ENCODE data around the gene PPFIBP2.

PPFIBP2 gene

DNA sequence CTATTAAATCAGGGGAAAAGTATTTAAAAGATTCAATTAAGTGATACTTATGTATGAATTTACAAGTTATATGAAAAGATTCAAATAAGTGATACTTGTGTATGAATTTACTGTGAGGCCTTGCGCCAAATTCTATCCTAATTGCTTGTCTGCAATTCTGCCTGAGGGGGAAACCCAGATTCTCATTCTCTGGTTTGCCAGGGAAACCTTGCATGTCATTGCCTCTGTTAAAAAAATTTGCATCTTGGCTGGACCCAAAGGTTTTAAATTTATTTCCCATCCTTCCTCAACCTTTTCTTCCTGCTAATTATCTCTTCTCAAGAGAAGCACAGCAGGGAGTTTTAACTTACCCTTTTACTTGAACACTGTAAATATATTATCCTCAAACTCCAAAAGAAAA lies 14.7 kb upstream of the PPFIBP2 start:
- Histone ChIP-seq H3K27me3 (ENCODE audit: insufficient read depth, low read length) (no peaks in the 10 kb centered on the region), H2AFZ (ENCODE audit: low read length, unreplicated experiment) (no peak overlapping the region), H3K27ac (ENCODE audit: low read depth, low read length) (no peak overlapping the region), H3K4me3 (ENCODE audit: low read depth, low read length) (no peak overlapping the region), H3K4me1 (ENCODE audit: control insufficient read depth, insufficient read depth, low read length, unreplicated experiment) (no peaks in the 10 kb centered on the region), H3K36me3 (ENCODE audit: insufficient read depth, low read length) (no peaks in the 10 kb centered on the region), H3K79me2 (ENCODE audit: control insufficient read depth, insufficient read depth, low read length, unreplicated experiment) (no peaks in the 10 kb centered on the region)

DNA sequence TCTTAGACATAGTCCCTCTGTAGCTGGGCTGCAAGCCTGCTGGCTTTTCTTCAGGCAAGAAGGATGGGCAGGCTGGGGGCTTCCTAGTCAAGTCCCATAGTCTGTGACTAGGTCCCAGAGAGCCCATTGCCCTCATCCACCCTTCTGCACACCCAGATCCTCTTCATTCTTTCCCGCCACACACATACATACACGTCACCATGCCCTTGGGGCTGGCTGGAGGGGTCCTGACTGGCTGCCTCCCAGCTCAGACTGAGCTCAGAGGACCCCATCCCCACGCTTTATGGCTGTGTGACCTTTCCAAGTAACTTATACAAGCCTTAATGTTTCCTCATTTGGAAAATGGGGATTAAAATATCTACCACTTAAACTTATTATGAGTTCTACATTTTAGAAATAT lies 13.5 kb upstream of the PPFIBP2 start:
- H3K27ac ChIP-seq (ENCODE audit: low read depth, low read length): no peak overlapping the region
- no peaks in the 10 kb centered on the region for H3K4me1 ChIP-seq (ENCODE audit: control insufficient read depth, insufficient read depth, low read length, unreplicated experiment)
- no peaks in the 10 kb centered on the region for H3K79me2 ChIP-seq (ENCODE audit: control insufficient read depth, insufficient read depth, low read length, unreplicated experiment)
- no peak overlapping the region for H2AFZ ChIP-seq (ENCODE audit: low read length, unreplicated experiment)
- no peaks in the 10 kb centered on the region for H3K36me3 ChIP-seq (ENCODE audit: insufficient read depth, low read length)
- H3K27me3 ChIP-seq (ENCODE audit: insufficient read depth, low read length): no peaks in the 10 kb centered on the region
- H3K4me3 ChIP-seq (ENCODE audit: low read depth, low read length): no peak overlapping the region

DNA sequence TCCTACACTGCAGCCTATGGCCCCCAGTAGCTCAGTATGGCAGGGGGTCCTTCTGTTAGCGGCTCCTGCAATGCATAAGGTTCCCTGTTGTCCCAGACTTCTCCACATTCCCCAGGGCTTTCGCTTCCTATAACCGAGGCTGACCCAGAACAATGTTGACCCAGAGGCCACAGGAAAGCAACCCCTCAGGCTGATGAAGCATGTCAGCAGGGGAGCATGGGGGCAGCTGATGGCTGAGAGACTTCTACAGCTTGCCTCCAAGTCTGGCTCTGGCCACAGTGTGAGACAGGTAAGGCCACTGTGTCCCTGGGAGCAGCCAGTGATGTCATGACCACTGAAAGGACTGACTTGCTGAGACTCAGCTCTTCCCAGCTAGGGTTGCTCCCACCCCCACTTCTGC lies 12.5 kb upstream of the PPFIBP2 start:
- Histone ChIP-seq H3K4me3 (ENCODE audit: low read depth, low read length) (no peak overlapping the region), H2AFZ (ENCODE audit: low read length, unreplicated experiment) (no peak overlapping the region), H3K4me1 (ENCODE audit: control insufficient read depth, insufficient read depth, low read length, unreplicated experiment) (no peaks in the 10 kb centered on the region), H3K27me3 (ENCODE audit: insufficient read depth, low read length) (no peaks in the 10 kb centered on the region), H3K36me3 (ENCODE audit: insufficient read depth, low read length) (no peaks in the 10 kb centered on the region), H3K27ac (ENCODE audit: low read depth, low read length) (no peak overlapping the region), H3K79me2 (ENCODE audit: control insufficient read depth, insufficient read depth, low read length, unreplicated experiment) (no peaks in the 10 kb centered on the region)

DNA sequence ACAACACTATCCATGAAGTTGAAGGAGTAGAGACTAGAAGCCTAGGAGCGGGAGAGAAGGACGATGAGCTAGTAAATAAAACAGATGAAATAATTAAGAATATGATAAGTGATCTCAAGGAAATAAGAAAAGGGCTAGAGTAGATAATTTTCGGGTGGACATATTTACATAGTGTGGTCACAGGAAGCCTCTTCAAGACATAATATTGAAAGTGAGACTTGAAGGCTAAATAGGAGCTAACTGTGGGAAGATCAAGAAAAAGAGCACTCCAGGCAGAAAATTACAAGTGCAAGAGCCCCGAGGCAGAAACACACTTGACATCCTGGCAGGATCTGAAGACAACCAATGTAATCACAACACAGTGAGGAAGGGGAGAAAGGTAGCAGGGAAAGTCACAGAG lies 11.9 kb upstream of the PPFIBP2 start:
- Histone ChIP-seq H3K4me1 (ENCODE audit: control insufficient read depth, insufficient read depth, low read length, unreplicated experiment) (no peaks in the 10 kb centered on the region), H3K4me3 (ENCODE audit: low read depth, low read length) (no peak overlapping the region), H2AFZ (ENCODE audit: low read length, unreplicated experiment) (no peak overlapping the region), H3K36me3 (ENCODE audit: insufficient read depth, low read length) (no peaks in the 10 kb centered on the region), H3K79me2 (ENCODE audit: control insufficient read depth, insufficient read depth, low read length, unreplicated experiment) (no peaks in the 10 kb centered on the region), H3K27me3 (ENCODE audit: insufficient read depth, low read length) (no peaks in the 10 kb centered on the region), H3K27ac (ENCODE audit: low read depth, low read length) (no peak overlapping the region)

DNA sequence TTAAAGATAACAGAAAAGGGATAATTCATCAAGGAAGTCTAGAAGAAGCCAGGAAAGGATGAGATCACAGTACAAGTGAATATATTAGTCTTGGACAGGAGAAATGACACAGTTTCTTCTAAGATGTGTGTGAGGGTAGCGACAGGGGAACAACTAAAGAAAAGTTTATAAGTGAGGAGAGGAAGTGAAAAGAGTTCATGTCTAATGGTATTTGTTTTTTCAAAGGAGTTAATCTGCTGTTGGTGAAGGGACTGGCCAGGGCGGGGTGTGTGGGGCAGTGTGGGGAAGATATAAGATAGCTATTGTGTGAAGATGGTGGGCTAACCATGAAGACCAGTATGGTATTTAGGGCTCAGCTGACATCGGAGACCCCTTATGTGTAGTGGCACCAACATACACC lies 7.6 kb upstream of the PPFIBP2 start:
- no peak overlapping the region for H3K27ac ChIP-seq (ENCODE audit: low read depth, low read length)
- H3K4me3 ChIP-seq (ENCODE audit: low read depth, low read length): no peak overlapping the region

DNA sequence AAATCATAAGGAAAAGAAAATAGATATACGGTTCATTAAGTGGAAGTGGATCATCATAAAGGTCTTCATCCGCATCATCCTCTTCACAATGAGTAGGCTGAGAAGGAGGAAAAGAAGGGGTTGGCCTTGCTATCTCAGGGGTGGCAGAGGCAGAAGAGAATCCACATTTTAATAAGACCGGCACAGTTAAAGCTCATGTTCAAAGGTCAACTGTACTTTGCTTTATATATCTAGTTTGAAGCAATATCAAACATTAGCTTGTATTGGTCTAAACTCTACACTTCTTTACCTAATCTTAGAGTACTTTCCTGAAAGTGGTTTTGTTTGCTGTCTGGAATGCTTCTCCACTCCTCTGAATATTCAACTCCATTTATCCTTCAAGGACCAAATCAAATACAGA lies 5.7 kb upstream of the PPFIBP2 start:
- Histone ChIP-seq H2AFZ (ENCODE audit: low read length, unreplicated experiment) (no peak overlapping the region), H3K36me3 (ENCODE audit: insufficient read depth, low read length) (no peaks in the 10 kb centered on the region), H3K4me3 (ENCODE audit: low read depth, low read length) (no peak overlapping the region), H3K27ac (ENCODE audit: low read depth, low read length) (no peak overlapping the region), H3K4me1 (ENCODE audit: control insufficient read depth, insufficient read depth, low read length, unreplicated experiment) (peaks cover 10% of the 10 kb centered on the region), H3K79me2 (ENCODE audit: control insufficient read depth, insufficient read depth, low read length, unreplicated experiment) (no peaks in the 10 kb centered on the region), H3K27me3 (ENCODE audit: insufficient read depth, low read length) (no peaks in the 10 kb centered on the region)

More for the DNA sequence above, 7.6 kb upstream of the PPFIBP2 start:
- no peaks in the 10 kb centered on the region for H3K27me3 ChIP-seq (ENCODE audit: insufficient read depth, low read length)
- H3K79me2 ChIP-seq (ENCODE audit: control insufficient read depth, insufficient read depth, low read length, unreplicated experiment): no peaks in the 10 kb centered on the region
- H2AFZ ChIP-seq (ENCODE audit: low read length, unreplicated experiment): no peak overlapping the region
- no peaks in the 10 kb centered on the region for H3K4me1 ChIP-seq (ENCODE audit: control insufficient read depth, insufficient read depth, low read length, unreplicated experiment)
- H3K36me3 ChIP-seq (ENCODE audit: insufficient read depth, low read length): no peaks in the 10 kb centered on the region

DNA sequence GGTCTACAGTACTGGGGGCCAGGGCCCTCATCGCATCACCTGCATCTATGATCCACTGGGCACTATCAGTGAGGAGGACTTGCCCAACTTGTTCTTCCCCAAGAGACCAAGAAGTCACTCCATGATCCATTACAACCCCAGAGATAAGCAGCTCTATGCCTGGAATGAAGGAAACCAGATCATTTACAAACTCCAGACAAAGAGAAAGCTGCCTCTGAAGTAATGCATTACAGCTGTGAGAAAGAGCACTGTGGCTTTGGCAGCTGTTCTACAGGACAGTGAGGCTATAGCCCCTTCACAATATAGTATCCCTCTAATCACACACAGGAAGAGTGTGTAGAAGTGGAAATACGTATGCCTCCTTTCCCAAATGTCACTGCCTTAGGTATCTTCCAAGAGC lies 3.8 kb upstream of the PPFIBP2 start:
- H2AFZ ChIP-seq (ENCODE audit: low read length, unreplicated experiment): no peak overlapping the region
- H3K4me3 ChIP-seq (ENCODE audit: low read depth, low read length): no peak overlapping the region
- H3K27me3 ChIP-seq (ENCODE audit: insufficient read depth, low read length): peaks cover 12% of the 10 kb centered on the region
- H3K27ac ChIP-seq (ENCODE audit: low read depth, low read length): no peak overlapping the region
- H3K36me3 ChIP-seq (ENCODE audit: insufficient read depth, low read length): no peaks in the 10 kb centered on the region
- H3K4me1 ChIP-seq (ENCODE audit: control insufficient read depth, insufficient read depth, low read length, unreplicated experiment): peaks cover 16% of the 10 kb centered on the region
- no peaks in the 10 kb centered on the region for H3K79me2 ChIP-seq (ENCODE audit: control insufficient read depth, insufficient read depth, low read length, unreplicated experiment)

DNA sequence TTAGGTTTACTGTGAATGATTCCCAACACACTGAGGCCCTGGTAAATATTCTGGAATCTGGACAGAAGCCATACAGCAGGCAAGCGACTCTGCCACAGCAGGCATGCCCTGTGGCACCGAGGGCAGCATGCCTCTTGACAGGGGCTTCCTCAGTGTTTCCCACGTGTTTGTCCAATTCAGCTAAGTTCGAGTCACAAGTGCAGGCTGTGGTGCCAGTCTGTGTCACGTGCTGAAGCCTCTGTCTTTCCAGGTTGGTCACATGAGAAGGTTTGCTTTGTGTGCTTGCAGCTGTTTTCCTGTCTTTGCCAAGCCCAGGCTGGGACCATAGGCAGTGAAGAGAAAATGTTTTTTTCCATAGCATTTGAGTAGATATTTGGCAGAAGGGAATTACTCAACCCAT lies 2.4 kb upstream of the PPFIBP2 start:
- no peak overlapping the region for H3K4me3 ChIP-seq (ENCODE audit: low read depth, low read length)
- H2AFZ ChIP-seq (ENCODE audit: low read length, unreplicated experiment): no peak overlapping the region
- no peaks in the 10 kb centered on the region for H3K36me3 ChIP-seq (ENCODE audit: insufficient read depth, low read length)
- H3K27me3 ChIP-seq (ENCODE audit: insufficient read depth, low read length): peaks cover 26% of the 10 kb centered on the region
- no peaks in the 10 kb centered on the region for H3K79me2 ChIP-seq (ENCODE audit: control insufficient read depth, insufficient read depth, low read length, unreplicated experiment)
- no peak overlapping the region for H3K27ac ChIP-seq (ENCODE audit: low read depth, low read length)
- H3K4me1 ChIP-seq (ENCODE audit: control insufficient read depth, insufficient read depth, low read length, unreplicated experiment): peaks cover 16% of the 10 kb centered on the region

DNA sequence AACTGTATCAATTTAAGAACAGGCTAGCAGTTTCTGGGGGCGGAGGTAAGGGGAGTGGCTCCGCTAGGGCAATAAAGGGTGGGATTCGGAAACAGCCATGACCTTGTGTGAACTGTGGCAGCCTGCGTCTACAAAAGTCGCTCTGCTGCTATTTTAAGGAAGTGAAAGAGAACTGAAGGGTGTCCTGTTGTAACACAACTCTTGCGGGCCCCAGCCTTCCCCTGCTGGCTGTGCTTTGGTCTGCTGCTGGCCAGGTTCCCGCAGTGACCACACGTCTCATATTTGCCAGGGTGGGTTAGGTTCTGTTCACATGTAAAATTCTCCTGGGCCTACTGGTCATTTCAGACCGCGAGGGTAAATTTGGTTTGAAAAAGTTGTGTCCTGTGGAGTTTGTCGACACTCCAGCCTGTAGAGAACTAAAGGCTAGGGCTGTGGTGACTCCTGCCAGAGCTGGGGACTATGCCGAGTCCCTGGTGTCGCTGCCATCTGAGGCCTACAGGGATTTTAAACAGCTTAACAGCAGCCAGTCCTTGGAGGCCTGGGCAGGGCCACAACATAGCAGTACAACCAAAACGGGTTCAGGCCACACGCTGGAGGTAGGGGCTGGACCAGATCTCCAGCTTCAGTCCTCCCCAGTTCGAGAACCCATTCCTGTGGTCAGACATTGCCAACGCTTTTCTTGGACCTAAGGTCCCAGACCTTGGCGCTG lies 1.1 kb upstream of the PPFIBP2 start:
- H2AFZ ChIP-seq (ENCODE audit: low read length, unreplicated experiment): peak overlapping the region; percentile 96
- H3K27me3 ChIP-seq (ENCODE audit: insufficient read depth, low read length): peaks cover 26% of the 10 kb centered on the region
- peaks cover 16% of the 10 kb centered on the region for H3K4me1 ChIP-seq (ENCODE audit: control insufficient read depth, insufficient read depth, low read length, unreplicated experiment)
- H3K79me2 ChIP-seq (ENCODE audit: control insufficient read depth, insufficient read depth, low read length, unreplicated experiment): no peaks in the 10 kb centered on the region
- H3K36me3 ChIP-seq (ENCODE audit: insufficient read depth, low read length): no peaks in the 10 kb centered on the region
- peak overlapping the region; percentile 87 for H3K4me3 ChIP-seq (ENCODE audit: low read depth, low read length)
- H3K27ac ChIP-seq (ENCODE audit: low read depth, low read length): peak overlapping the region; percentile 29; the same call in 1 of the 2 replicates

DNA sequence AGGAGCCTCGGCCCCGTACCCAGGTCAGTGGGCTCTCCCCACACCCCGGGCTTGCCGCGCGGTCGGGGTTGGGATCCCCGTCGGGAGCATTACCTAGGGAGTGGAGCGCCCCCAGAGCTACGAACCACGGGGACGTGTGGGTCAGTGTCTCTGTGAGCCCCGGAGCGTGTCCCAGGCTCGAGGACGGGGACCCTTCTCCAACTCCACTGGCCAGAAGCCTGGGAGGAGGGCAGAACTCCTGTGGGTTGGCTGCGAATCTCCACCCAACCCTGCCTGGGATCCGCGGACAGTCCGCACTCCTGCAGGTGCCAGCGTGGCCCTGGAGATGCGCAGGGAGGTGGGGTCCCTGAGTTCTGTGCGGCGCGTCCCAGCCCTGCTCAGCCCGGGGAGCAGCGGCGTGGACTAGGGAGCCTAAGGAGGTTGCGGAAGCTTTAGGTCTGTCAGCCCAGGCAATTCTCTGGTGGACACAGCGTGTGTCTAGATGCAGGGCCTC lies 346 bp downstream of the PPFIBP2 start:
- no peaks in the 10 kb centered on the region for H3K79me2 ChIP-seq (ENCODE audit: control insufficient read depth, insufficient read depth, low read length, unreplicated experiment)
- H3K36me3 ChIP-seq (ENCODE audit: insufficient read depth, low read length): no peaks in the 10 kb centered on the region
- H3K4me3 ChIP-seq (ENCODE audit: low read depth, low read length): peak overlapping the region; percentile 87
- H3K27me3 ChIP-seq (ENCODE audit: insufficient read depth, low read length): peaks cover 26% of the 10 kb centered on the region
- H3K27ac ChIP-seq (ENCODE audit: low read depth, low read length): no peak overlapping the region
- H2AFZ ChIP-seq (ENCODE audit: low read length, unreplicated experiment): peak overlapping the region; percentile 96
- peaks cover 16% of the 10 kb centered on the region for H3K4me1 ChIP-seq (ENCODE audit: control insufficient read depth, insufficient read depth, low read length, unreplicated experiment)

DNA sequence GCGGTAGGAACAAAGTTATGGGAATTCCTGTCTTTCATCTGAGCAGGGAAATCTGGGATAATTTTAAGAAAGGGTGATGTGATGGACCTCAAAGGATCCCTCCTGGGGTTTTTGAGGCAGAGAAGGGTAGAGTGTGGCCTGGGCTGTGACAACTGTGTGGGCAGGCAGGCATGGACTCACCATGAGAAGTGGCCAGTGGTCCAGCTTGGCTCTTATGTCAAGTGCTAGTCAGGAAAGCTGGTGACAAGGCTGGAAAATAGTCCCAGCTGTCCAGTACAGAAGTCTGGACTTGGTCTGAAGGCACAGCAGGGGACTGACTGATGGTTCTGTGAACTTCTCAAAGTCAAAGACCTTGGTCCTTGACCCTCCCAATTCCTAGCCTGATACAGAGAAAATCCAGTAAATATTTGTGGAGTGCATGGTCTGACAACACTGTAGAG lies 1.7 kb downstream of the PPFIBP2 start:
- Histone ChIP-seq H3K36me3 (ENCODE audit: insufficient read depth, low read length) (no peaks in the 10 kb centered on the region), H3K27me3 (ENCODE audit: insufficient read depth, low read length) (peaks cover 26% of the 10 kb centered on the region), H2AFZ (ENCODE audit: low read length, unreplicated experiment) (no peak overlapping the region), H3K4me1 (ENCODE audit: control insufficient read depth, insufficient read depth, low read length, unreplicated experiment) (peaks cover 16% of the 10 kb centered on the region), H3K4me3 (ENCODE audit: low read depth, low read length) (no peak overlapping the region), H3K27ac (ENCODE audit: low read depth, low read length) (no peak overlapping the region), H3K79me2 (ENCODE audit: control insufficient read depth, insufficient read depth, low read length, unreplicated experiment) (no peaks in the 10 kb centered on the region)

Measured in ACC112 (cell line).